ENCODE results near the gene MPPED2.

- TF ChIP-seq EZH2phosphoT487 (IDR thresholded peaks at IDR 0.05; ENCODE audit: low read depth, severe bottlenecking, unreplicated experiment) (no peak), EZH2 (IDR thresholded peaks at IDR 0.05; ENCODE audit: borderline replicate concordance) (no peak)
- TF ChIP-seq, protein P1, sequence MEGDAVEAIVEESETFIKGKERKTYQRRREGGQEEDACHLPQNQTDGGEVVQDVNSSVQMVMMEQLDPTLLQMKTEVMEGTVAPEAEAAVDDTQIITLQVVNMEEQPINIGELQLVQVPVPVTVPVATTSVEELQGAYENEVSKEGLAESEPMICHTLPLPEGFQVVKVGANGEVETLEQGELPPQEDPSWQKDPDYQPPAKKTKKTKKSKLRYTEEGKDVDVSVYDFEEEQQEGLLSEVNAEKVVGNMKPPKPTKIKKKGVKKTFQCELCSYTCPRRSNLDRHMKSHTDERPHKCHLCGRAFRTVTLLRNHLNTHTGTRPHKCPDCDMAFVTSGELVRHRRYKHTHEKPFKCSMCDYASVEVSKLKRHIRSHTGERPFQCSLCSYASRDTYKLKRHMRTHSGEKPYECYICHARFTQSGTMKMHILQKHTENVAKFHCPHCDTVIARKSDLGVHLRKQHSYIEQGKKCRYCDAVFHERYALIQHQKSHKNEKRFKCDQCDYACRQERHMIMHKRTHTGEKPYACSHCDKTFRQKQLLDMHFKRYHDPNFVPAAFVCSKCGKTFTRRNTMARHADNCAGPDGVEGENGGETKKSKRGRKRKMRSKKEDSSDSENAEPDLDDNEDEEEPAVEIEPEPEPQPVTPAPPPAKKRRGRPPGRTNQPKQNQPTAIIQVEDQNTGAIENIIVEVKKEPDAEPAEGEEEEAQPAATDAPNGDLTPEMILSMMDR (IDR thresholded peaks at IDR 0.05; ENCODE audit: poor library complexity) = no peak
Observed at GRCh38 chr11:30457087-30457486, 129.1 kb downstream of the MPPED2 start.

All from hepatocyte (in vitro differentiated cells).